HG02642 (cell line): ENCODE data around the gene C2orf92.

ENCODE experiments used
- ATAC-seq: cut with Tn5 transposase; IDR thresholded peaks from one replicate; pipeline ENCODE4 v1.9.1; 2021; ENCODE audit warnings: mild to moderate bottlenecking; ENCODE audit not compliant: unreplicated experiment, poor library complexity

The C2orf92 gene

DNA sequence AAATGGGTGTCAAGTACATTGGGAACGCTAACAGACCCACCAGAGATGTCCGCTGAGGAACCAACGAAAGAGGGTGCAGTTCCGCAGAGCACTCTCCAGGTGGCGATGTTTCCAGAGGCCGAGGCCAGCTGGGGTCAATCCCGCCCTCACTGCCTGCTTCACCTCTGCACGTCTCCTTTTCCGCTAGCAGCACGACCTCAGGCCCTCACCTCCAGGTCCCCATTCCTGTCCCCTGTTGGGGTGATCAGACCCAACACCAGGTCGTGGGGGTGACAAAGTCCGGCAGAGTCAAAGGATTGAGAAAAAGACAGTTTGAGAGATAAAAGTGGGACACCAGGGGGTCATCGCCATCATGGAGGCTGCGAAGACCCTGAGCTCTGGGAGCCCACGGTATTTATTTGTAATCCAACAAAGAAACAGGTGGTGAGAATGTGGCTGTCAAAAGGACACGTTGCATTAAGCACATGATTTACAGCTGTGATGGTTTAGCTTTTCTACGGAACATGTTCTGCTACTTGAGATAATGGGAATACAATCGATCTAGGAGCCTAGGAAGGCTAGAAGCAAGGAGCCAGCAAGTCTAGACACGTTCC, 71.2 kb downstream of the C2orf92 start:
- ATAC-seq, result peak; percentile 47

GRCh38 chr2:97741251-97741650, 71.7 kb downstream of the C2orf92 start:
- ATAC-seq, result no peak

GRCh38 chr2:97741686-97742085, 72.2 kb downstream of the C2orf92 start:
- no peak for ATAC-seq

- no peak for ATAC-seq
These were observed 72.9 kb downstream of the C2orf92 start for GRCh38 chr2:97742381-97742847.

DNA sequence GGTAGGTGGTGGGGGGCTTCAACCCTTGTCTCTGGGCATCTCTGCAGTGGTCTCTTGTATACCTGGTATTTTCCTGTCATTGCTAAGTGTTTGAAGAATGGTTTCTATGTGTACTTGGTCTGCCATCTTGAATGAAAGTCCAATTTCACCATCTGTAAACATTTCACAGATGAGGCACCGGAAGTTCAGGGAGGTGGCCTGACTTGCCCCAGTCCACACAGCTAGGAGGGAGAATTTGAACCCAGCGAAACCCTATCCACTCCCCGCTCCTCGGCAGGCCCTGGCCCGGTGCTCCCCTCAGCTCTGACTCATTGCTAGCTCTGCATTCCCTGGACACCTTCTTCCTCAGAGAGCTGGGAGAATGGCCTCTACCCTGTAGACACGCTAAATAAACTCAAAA, 74.4 kb downstream of the C2orf92 start:
- no peak for ATAC-seq

GRCh38 chr2:97745474-97746174, 76.1 kb downstream of the C2orf92 start:
- no peak for ATAC-seq

DNA sequence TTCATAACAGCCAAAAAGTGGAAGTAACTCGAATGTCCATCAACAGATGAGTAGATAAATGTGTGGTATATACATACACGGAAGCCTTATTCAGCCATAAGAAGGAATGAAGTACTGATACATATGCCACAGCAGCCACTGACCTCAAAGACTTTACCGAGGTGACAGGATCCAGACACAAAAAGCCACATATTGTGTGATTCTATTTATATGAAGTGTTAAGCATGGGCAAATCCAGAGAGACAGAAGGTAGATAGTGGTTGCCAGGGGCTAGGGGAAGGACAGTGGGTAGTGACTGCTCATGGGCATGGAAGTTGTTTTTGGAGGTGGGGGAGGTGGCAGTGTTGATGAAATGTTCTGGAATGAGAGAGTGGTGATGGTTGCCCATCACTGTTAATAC, 77.8 kb downstream of the C2orf92 start:
- ATAC-seq, result no peak

DNA sequence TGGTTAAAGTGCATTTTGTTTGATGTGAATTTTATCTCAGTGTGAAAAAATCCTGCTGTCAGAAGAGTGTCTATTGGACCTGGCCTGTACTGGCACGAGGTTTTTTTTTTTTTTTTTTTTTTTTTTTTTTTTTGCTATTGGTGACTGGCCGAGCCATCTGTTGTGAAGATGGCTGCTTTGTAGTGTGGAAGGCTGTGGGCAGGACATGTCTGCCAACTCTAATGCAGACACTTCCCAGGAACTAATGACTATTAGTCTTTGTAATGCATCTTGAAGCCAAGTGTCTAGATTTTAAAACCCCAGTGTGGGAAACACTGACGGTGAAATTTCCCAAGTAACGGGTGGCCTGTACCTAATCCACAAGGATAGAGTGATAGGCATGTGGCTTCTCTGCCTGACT, 78.2 kb downstream of the C2orf92 start:
- ATAC-seq, result no peak

- ATAC-seq, result no peak
These were observed 80.1 kb downstream of the C2orf92 start for GRCh38 chr2:97749581-97749980.

DNA sequence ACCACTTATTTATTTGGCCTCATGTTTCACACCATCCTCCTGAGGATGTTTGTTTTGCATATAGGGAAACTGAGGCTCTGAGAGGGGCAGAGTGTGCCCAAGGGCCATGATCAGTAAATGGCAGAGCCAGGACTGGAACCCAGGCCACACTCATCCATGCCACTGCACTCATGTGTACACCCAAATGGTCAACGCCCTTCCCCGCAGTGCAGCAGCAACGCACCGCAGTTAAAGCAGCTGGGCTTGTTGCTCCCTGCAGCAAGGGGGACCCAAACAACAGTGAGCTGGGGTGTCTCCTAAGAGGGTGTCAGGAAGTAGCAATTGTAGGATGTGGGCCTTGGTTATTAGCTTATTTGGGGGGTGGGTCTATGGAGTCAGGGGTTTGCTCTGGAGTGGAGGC, 80.5 kb downstream of the C2orf92 start:
- no peak for ATAC-seq

DNA sequence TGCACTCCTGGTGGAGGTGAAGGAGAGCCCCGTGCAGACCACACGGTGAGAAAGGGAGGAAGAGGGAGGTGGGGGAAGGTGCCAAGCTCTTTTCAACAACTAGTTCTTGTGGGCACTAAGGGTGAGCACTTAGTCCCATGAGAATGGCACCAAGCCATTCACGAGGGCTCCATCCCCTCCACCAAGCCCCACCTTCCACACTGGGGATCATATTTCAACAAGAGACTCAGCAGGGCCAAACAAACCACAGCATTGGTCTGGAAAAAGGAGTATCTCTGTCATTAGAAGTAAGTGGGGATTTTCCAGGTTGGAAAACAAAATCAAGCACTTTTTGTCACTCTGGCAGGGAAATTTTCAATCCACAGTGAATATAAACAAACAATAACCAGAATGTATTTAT, 82.2 kb downstream of the C2orf92 start:
- no peak for ATAC-seq
